A549 (cell line): ENCODE measurements around the gene LITAFD. TPM values are rescaled to one million over a fixed set of nuclear protein-coding genes. Genes with fewer than 3 reads are reported as not detected.

ENCODE experiments used
- ATAC-seq, 2 experiments: fragments of 200-7000 bp in 1 of 2; fragments of >200 bp in 1 of 2; cut with Nextera tagmentation in 1 of 2; cut with Tn5 transposase in 1 of 2; 3 replicates each; pipeline versions ENCODE4 v1.8.0 to v1.9.1; 2018 to 2020; ENCODE audit warnings: mild to moderate bottlenecking in 1 of 2, moderate library complexity in 1 of 2
- CTCF ChIA-PET: fragments of 300-600 bp; sonication (Branson Sonifier 250); formaldehyde crosslinking; extraction: SDS; loops from one replicate; lab custom pipeline; 2021; ENCODE audit warnings: antibody characterized with exemption, inconsistent platforms; lab: Yijun Ruan, JAX
- POLR2A ChIA-PET: fragments of 350-600 bp; formaldehyde crosslinking; extraction: SDS; loops from one replicate; lab custom pipeline; 2021; ENCODE audit warnings: antibody characterized with exemption, inconsistent platforms; lab: Yijun Ruan, JAX
- DNase-seq, 2 experiments: peaks; one replicate each; pipeline versions ENCODE4 v3.0.0 to v3.0.0-alpha.2; 2011 to 2016; ENCODE audit warnings: low read depth in 1 of 2, low spot score in 1 of 2
- FAIRE-seq: peaks from 2 replicates; lab custom pipeline; 2011; peaks lifted over from hg19 to GRCh38; lab: Jason Lieb, UNC
- H3K27ac ChIP-seq, 2 experiments: fragments of >200 bp; sonication (Bioruptor Twin); formaldehyde crosslinking; 3 replicates each; pipeline ENCODE4 v1.5.1; 2016 to 2017
- H3K4me1 ChIP-seq: fragments of >200 bp; sonication (Bioruptor Twin); formaldehyde crosslinking; 3 replicates; pipeline ENCODE4 v1.6.1; 2016
- H3K4me2 ChIP-seq: fragments of >200 bp; sonication (Bioruptor Twin); formaldehyde crosslinking; 3 replicates; pipeline ENCODE4 v1.6.1; 2016
- H3K4me3 ChIP-seq: fragments of >200 bp; sonication (Bioruptor Twin); formaldehyde crosslinking; 3 replicates; pipeline ENCODE4 v1.5.1; 2016
- H3K9me3 ChIP-seq: fragments of >200 bp; sonication (Bioruptor Twin); formaldehyde crosslinking; 3 replicates; pipeline ENCODE4 v1.6.1; 2016
- CBX2 ChIP-seq: fragments of 200-600 bp; sonication (generic); IDR thresholded peaks from 2 replicates; pipeline ENCODE4 v1.6.1; 2016; ENCODE audit warnings: low read depth, mild to moderate bottlenecking, borderline replicate concordance
- CEBPB ChIP-seq, 2 experiments: fragments of >200 bp in 1 of 2; sonication (Bioruptor Twin) in 1 of 2; formaldehyde crosslinking in 1 of 2; IDR thresholded peaks; 2 replicates each; pipeline ENCODE4 v1.6.1; 2012 to 2016
- EHMT2 ChIP-seq: fragments of 200-600 bp; sonication (generic); IDR thresholded peaks from 2 replicates; pipeline ENCODE4 v1.6.1; 2016; ENCODE audit warnings: antibody characterized with exemption, low read depth, mild to moderate bottlenecking, moderate library complexity
- HDAC2 ChIP-seq: fragments of 200-600 bp; sonication (generic); IDR thresholded peaks from 2 replicates; pipeline ENCODE4 v1.6.1; 2016
- HOXB13 ChIP-seq: fragments of 250-450 bp; sonication (Bioruptor Pico); IDR thresholded peaks from 2 replicates; pipeline ENCODE4 v1.5.0; 2020; ENCODE audit warnings: low read depth, mild to moderate bottlenecking, moderate library complexity
- JUNB ChIP-seq: fragments of >200 bp; sonication (Bioruptor Twin); formaldehyde crosslinking; IDR thresholded peaks from 2 replicates; pipeline ENCODE4 v1.6.1; 2016
- KDM1A ChIP-seq: fragments of 200-600 bp; sonication (generic); IDR thresholded peaks from 2 replicates; pipeline ENCODE4 v1.6.1; 2016; ENCODE audit warnings: low read depth, mild to moderate bottlenecking
- MAZ ChIP-seq: fragments of 150-350 bp; IDR thresholded peaks from 2 replicates; pipeline ENCODE4 v1.6.1; 2014; ENCODE audit warnings: antibody characterized with exemption, low read depth, low read length, borderline replicate concordance
- PHF8 ChIP-seq: fragments of 200-600 bp; sonication (generic); IDR thresholded peaks from 2 replicates; pipeline ENCODE4 v1.6.1; 2016; ENCODE audit warnings: low read depth, mild to moderate bottlenecking, antibody characterized with exemption, moderate library complexity, borderline replicate concordance
- RFX5 ChIP-seq: fragments of 450-650 bp; IDR thresholded peaks from 2 replicates; pipeline ENCODE4 v1.7.1; 2014; ENCODE audit warnings: antibody characterized with exemption, mild to moderate bottlenecking, moderate library complexity
- SREBF2 ChIP-seq: fragments of 450-650 bp; IDR thresholded peaks from 2 replicates; pipeline ENCODE4 v1.6.1; 2014; ENCODE audit warnings: mild to moderate bottlenecking, moderate library complexity
- ZNF302 ChIP-seq: fragments of 250-450 bp; sonication (Bioruptor Pico); IDR thresholded peaks from 2 replicates; pipeline ENCODE4 v1.9.0; 2021; ENCODE audit warnings: inconsistent platforms, mild to moderate bottlenecking, moderate library complexity
- WGBS: methylation state at CpG from one replicate; pipeline ENCODE4 v1.1.6; 2017; ENCODE audit errors: missing lambda C conversion rate; 5-methylcytosine and 5-hydroxymethylcytosine counted together
- polyA plus RNA-seq, 4 experiments: library from polyadenylated mRNA; depleted of rRNA in 3 of 4; stranded (reverse); fragments of >200 nt; fragmentation: RNase III in 1 of 4; extraction: RNeasy Plus Mini Kit Qiagen cat#74134 plus additional on column Dnase treatment in 1 of 4; gene quantifications; 2 replicates in 3 of 4; 3 replicates in 1 of 4; pipeline ENCODE4 v1.2.3, GENCODE V29; 2011 to 2017
- TF ChIP-seq, protein P1 (sequence below): fragments of 250-450 bp; sonication (Bioruptor Pico); IDR thresholded peaks from 2 replicates; pipeline ENCODE4 v1.5.0; 2020; ENCODE audit warnings: low read depth, mild to moderate bottlenecking, moderate library complexity

LITAFD gene
- polyA plus RNA-seq, 2 of the 4 experiments (the other 2 are of a cell fraction) = not detected

DNA sequence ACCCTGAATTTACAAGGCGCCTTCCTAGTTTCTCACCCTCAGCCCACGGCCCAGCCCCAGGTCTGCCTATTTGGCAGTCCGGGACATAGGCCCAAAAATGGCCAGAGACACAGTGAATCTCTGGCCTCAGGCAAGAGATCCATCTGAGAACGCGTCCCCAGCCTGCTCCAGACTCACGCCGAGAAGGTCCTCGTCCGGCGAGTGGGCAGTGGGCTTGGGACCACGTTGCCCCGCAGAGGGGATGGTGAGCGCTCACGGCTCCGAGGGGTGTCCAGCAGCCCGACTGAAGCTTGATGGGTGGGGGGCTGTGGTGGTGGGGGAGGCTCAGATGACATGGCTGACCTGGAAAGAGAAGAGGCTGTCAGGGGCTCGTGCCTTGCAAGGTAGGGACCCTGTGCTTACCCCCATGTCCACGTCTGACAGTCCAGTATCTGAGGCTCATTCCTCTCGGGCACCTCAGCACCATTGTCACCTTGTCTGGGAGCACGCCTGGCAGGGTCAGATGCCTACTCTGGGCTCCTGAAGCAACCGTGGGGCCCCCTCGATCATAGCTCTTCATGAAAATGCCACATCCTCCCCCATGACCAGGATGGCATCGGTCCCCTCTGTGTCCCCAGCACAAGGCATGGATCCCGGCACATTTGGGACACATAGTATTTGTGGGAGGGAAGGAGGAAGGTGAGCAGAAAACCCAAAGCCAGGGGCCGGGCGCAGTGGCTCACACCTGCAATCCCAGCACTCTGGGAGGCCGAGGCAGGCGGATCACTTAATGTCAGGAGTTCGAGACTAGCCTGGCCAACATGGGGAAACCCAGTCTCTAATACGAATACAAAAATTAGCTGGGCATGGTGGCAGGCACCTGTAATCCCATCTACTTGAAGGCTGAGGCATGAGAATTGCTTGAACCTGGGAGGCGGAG is 22.9 kb upstream of the LITAFD start:
- no peak overlapping the region for H3K4me3 ChIP-seq
- 91% methylated on average over 28 of the region's 31 CpGs for WGBS
- ChIA-PET POLR2A (interaction anchor here (0.6 to 1.8 kb wide), 3 partner anchors 10 to 75 kb away, joined by 3 to 9 read pairs (median 4); partner anchors contain the start of gene CARHSP1), CTCF (interaction anchor here (1.0 to 2.0 kb wide), 4 partner anchors 10 to 276 kb away, joined by 4 to 9 read pairs (median 4); partner anchors contain the start of gene CARHSP1)
- no peaks in the 10 kb centered on the region for H3K9me3 ChIP-seq
- no peak for TF ChIP-seq PHF8
- no peak for TF ChIP-seq HDAC2
- no peak for TF ChIP-seq JUNB
- no peak for TF ChIP-seq MAZ
- peaks cover 46% of the 10 kb centered on the region for H3K4me1 ChIP-seq
- H3K4me2 ChIP-seq = no peak overlapping the region
- FAIRE-seq = no peak
- H3K27ac ChIP-seq = peak overlapping the region in 1 of 2 experiments; percentile 57; a peak in 3 of 6 replicates
- DNase-seq = no peak
- ATAC-seq = no peak

DNA sequence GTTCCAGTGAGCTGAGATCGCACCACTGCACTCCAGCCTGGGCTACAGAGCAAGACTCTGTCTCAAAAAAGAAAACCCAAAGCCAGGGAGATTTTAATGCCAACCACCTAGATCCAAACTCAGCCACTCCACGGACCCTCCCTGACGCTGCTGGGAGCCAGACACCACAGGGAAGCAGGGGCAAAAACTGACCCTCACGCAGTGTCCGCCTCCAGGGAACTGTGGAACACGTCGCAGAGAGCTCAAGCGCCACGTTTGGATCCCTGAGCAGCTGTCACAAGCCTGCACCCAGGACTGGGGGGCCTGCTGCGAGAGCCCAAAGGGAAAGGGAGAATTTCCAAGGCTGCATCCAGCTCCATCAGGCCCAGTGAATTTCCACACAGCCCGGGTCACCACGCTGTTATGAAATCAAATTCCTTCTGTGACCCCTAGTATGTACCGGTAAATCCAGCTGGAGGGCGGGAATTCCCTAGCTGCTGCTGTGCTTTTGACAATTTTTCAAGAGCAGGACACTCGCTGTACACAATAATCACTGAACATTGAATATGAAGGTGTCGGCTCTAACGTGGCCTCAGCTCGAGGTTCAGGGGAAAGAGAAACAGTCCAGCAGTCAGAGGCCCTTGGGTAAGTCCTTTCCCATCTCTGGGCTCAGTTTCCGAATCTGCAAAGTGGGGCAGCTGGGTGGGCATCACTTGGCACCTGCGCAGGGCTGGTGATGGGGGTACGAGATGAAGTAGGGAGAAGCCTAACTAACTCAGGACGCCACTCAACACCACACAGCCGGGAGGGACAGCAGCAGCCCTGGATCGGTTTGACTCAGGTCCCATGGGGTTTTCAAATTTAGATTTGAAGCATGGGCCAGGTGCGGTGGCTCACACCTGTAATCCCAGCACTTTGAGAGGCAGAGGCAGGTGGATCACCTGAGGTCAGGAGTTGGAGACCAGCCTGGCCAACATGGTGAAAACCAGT is 22.0 kb upstream of the LITAFD start:
- FAIRE-seq = no peak
- Histone ChIP-seq H3K4me3 (no peak overlapping the region), H3K9me3 (no peaks in the 10 kb centered on the region), H3K4me1 (peaks cover 55% of the 10 kb centered on the region), H3K4me2 (peak overlapping the region; percentile 47; the same call in 2 of the 3 replicates), H3K27ac (peak overlapping the region in 1 of 2 experiments; percentile 57; a peak in 3 of 6 replicates)
- no peak for ATAC-seq
- DNase-seq = no peak
- ChIA-PET POLR2A (interaction anchor here (1.8 kb wide), 1 partner anchor 9 kb away, joined by 9 read pairs; the partner anchor contains the start of gene CARHSP1), CTCF (interaction anchor here (1.0 to 1.6 kb wide), 4 partner anchors 9 to 275 kb away, joined by 4 to 6 read pairs (median 4); partner anchors contain the start of gene CARHSP1)
- no peak for TF ChIP-seq CBX2
- TF ChIP-seq CEBPB (IDR thresholded peaks at IDR 0.05) = peak in 1 of 2 experiments; percentile 28; a peak in 1 of 4 replicates
- WGBS = 79% methylated on average over 22 of the region's 25 CpGs

DNA sequence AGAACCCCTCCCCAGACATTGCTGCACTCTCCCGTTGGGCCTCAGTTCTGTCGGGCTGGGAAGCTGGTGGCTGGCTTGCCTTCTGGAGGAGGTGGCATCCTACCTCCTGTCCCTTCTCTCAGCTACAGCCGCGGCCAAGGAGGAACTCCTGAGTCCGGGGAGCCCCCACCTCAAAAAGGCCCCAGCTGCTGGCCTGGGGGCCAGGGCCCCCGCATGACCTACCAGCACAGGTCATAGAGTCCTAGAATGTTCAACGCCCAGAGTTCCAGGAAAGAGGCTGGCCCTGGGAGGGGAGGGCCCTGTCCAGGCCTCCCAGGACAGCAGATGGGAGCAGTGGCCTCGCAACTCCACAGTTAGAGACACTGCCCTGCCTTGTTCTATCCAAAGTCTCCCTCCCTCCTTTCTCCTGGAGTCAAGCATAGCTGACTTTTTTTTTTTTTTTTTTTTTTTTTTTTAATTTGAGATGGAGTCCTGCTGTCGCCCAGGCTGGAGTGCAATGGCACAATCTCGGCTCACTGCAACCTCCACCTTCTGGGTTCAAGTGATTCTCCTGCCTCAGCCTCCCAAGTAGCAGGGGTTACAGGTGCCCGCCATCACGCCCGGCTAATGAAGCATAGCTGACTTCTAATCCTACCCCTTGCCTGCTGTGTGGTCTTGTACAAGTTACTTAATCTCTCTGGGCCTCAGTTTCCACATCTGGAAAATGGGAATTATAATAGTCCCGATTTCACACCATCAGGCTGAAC is 20.4 kb upstream of the LITAFD start:
- WGBS = 91% methylated on average over 11 of the region's 14 CpGs
- POLR2A ChIA-PET = interaction anchor here (0.9 to 1.2 kb wide), 2 partner anchors 147 to 230 kb away, joined by 3 to 4 read pairs; partner anchors contain the start of gene HAPSTR1
- CTCF ChIA-PET = interaction anchor here (0.8 to 5.0 kb wide), 6 partner anchors 10 to 239 kb away, joined by 3 to 49 read pairs (median 3); partner anchors contain the start of gene LITAFD
- TF ChIP-seq HOXB13 (no peak), ZNF302 (no peak), SREBF2 (no peak), RFX5 (no peak), EHMT2 (no peak), KDM1A (peak; percentile 85)
- TF ChIP-seq, protein P1, sequence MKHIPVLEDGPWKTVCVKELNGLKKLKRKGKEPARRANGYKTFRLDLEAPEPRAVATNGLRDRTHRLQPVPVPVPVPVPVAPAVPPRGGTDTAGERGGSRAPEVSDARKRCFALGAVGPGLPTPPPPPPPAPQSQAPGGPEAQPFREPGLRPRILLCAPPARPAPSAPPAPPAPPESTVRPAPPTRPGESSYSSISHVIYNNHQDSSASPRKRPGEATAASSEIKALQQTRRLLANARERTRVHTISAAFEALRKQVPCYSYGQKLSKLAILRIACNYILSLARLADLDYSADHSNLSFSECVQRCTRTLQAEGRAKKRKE = no peak
- DNase-seq = no peak
- Histone ChIP-seq H3K9me3 (no peaks in the 10 kb centered on the region), H3K4me1 (peaks cover 70% of the 10 kb centered on the region), H3K27ac (peak overlapping the region in 1 of 2 experiments; percentile 70; a peak in 4 of 6 replicates), H3K4me2 (no peak overlapping the region), H3K4me3 (no peak overlapping the region)
- no peak for FAIRE-seq
- no peak for ATAC-seq
